BE2C (cell line): ENCODE results near the gene ARSI.

Source experiments
- DNase-seq: peaks from one replicate; pipeline ENCODE4 v3.0.0-alpha.2; 2020
- H3K27me3 ChIP-seq: fragments of 250-450 bp; sonication (Bioruptor Pico); 2 replicates; pipeline ENCODE4 v1.5.1; 2020; ENCODE audit warnings: mild to moderate bottlenecking
- H3K36me3 ChIP-seq: fragments of 250-450 bp; sonication (Bioruptor Pico); 2 replicates; pipeline ENCODE4 v1.5.1; 2020; ENCODE audit warnings: mild to moderate bottlenecking
- H3K4me1 ChIP-seq: fragments of 250-450 bp; sonication (Bioruptor Pico); 2 replicates; pipeline ENCODE4 v1.5.1; 2020
- H3K4me3 ChIP-seq: 2 replicates; pipeline ENCODE4 v1.5.1; 2011; ENCODE audit warnings: low read depth, low read length
- H3K9me3 ChIP-seq: fragments of 250-450 bp; sonication (Bioruptor Pico); 2 replicates; pipeline ENCODE4 v1.5.1; 2020
- TF ChIP-seq, protein P1 (sequence below): IDR thresholded peaks from 2 replicates; pipeline ENCODE4 v1.5.1; 2012; ENCODE audit warnings: mild to moderate bottlenecking, low read depth, low read length

ARSI gene

DNA sequence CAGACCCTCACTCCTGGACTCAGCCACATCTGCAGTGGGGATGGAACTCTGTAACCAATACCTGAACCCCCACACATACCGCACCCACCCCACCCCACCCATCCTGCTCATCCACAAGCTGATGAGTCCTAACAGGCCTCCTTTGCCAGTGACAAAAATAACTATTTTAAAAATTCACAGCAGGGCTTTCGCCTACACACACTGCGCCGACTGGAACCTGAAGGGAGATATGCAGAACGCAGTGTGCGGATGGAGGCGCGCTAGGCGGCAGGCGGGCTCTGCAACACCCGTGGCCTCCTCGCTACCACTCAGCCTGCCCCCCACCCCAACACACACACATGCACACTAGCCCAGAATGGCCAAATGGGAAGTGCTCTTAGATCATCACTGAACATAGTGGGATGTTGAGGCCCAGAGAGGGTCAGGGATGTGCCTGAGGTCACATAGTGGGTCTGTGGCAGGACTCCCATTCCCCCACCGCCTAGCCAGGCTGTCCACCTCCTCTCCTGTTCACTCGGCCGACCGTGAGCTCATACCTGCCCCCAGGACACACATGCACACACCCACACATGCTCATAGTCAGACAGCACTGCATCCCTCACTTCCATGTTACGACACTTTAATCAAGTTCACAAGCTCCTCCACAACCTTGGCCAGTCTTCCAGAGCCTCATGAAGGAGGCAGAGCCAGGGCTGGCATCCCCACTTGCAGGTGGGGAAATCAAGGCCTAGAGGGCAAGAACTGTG is 6.8 kb downstream of the ARSI start:
- TF ChIP-seq, protein P1, sequence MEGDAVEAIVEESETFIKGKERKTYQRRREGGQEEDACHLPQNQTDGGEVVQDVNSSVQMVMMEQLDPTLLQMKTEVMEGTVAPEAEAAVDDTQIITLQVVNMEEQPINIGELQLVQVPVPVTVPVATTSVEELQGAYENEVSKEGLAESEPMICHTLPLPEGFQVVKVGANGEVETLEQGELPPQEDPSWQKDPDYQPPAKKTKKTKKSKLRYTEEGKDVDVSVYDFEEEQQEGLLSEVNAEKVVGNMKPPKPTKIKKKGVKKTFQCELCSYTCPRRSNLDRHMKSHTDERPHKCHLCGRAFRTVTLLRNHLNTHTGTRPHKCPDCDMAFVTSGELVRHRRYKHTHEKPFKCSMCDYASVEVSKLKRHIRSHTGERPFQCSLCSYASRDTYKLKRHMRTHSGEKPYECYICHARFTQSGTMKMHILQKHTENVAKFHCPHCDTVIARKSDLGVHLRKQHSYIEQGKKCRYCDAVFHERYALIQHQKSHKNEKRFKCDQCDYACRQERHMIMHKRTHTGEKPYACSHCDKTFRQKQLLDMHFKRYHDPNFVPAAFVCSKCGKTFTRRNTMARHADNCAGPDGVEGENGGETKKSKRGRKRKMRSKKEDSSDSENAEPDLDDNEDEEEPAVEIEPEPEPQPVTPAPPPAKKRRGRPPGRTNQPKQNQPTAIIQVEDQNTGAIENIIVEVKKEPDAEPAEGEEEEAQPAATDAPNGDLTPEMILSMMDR, result no peak
- DNase-seq, result no peak
- Histone ChIP-seq H3K4me3 (no peak overlapping the region), H3K36me3 (no peaks in the 10 kb centered on the region), H3K9me3 (no peaks in the 10 kb centered on the region), H3K27me3 (no peaks in the 10 kb centered on the region), H3K4me1 (peaks cover 17% of the 10 kb centered on the region)

DNA sequence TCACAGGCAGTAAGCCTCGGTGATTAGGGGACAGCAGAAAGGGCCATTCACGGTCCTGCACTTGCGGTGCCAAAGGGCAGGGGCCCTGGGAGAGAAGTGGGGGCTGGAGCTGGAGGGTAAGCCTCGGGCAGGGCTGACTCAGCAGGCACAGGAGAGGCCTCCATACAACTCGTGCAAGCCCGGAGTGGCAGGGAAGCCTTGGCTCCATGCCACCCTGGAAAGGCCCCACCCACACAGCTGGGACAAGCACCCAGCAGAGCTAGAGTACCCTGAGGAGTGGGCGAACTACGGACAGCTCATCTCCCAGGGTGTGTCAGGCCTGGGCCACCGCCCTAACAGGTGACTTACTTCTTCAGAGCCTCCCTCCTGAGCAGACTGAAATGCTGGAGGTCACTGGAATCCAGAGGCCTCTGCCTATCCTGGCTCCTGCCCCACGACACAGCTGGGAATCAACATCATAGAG is 7.5 kb downstream of the ARSI start:
- Histone ChIP-seq H3K9me3 (no peaks in the 10 kb centered on the region), H3K36me3 (no peaks in the 10 kb centered on the region), H3K27me3 (no peaks in the 10 kb centered on the region), H3K4me3 (no peak overlapping the region), H3K4me1 (peaks cover 17% of the 10 kb centered on the region)
- peak; percentile 61 for DNase-seq
- TF ChIP-seq, protein P1, result no peak

DNA sequence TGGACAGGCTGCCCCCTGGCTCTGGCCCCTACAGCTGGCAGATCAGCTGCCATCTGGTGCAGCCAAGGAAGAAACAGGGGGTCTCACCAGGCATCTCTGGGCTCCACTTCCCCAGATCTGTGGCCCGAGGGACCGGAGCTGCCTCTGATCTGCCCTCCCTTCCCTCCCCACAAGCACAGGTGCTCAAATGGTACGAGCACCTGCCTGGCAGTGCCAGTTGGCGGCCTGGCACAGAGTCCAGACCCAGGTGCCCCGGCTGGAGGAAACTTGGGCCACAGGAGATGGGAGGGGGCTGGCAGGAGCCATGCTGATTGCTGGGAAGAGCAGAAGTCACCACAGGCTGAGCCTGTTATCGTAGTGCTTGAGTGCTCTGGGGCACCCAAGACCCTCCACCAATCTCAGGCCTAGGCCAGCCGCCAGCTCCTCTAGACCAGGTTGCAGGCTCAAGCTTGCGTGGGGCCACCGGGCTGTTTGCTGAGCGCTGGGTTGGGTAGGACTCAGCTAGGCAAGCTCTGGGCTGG is 8.1 kb downstream of the ARSI start:
- no peaks in the 10 kb centered on the region for H3K36me3 ChIP-seq
- TF ChIP-seq, protein P1, result no peak
- H3K9me3 ChIP-seq, result no peaks in the 10 kb centered on the region
- no peaks in the 10 kb centered on the region for H3K27me3 ChIP-seq
- peaks cover 17% of the 10 kb centered on the region for H3K4me1 ChIP-seq
- H3K4me3 ChIP-seq, result no peak overlapping the region
- no peak for DNase-seq

DNA sequence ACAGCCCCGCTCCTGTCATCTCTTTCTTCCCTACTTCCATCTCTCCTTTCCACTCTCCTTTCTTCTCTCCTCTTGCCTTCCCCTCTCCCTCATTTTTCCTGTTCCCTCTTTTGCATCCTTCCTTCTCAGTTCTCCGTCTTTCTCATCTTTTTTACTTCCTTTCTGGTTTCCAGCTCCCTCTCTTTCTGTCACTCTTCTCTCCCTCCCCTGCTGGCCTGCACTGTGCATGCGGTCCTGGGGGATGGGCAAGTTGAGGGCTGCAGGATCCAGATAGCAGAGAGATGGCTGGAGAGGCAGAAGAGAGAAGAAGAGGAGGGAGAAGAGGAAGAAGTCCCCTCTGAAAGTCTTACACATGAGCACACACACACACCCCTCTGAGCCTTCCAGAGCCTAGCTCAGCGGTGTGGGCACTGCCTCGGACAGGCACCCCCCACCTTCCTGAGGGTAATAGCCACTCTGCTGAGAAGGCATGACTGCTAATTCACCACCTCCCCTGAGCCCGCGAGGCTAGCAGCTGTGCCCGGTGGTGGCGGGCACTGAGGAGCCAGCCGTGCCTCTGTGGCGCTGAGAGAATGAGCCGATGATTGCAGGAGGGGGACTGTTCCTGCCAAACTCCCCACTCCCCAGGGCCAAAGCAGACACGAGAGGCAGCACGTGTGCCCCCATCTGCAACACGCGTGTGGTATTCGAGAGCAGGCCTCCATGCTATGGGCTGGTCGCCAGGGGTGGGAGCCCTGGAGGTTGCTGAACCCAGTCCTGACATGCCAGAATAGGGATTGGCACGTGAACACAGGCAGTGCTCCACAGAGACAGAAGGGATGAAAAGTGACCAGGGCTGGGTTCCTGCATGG is 9.4 kb downstream of the ARSI start:
- Histone ChIP-seq H3K9me3 (no peaks in the 10 kb centered on the region), H3K36me3 (no peaks in the 10 kb centered on the region), H3K4me1 (peaks cover 17% of the 10 kb centered on the region), H3K4me3 (no peak overlapping the region), H3K27me3 (no peaks in the 10 kb centered on the region)
- peak; percentile 49 for DNase-seq
- TF ChIP-seq, protein P1, result 0 out of 2 replicates have a peak, but pooled peaks have one; percentile 7

DNA sequence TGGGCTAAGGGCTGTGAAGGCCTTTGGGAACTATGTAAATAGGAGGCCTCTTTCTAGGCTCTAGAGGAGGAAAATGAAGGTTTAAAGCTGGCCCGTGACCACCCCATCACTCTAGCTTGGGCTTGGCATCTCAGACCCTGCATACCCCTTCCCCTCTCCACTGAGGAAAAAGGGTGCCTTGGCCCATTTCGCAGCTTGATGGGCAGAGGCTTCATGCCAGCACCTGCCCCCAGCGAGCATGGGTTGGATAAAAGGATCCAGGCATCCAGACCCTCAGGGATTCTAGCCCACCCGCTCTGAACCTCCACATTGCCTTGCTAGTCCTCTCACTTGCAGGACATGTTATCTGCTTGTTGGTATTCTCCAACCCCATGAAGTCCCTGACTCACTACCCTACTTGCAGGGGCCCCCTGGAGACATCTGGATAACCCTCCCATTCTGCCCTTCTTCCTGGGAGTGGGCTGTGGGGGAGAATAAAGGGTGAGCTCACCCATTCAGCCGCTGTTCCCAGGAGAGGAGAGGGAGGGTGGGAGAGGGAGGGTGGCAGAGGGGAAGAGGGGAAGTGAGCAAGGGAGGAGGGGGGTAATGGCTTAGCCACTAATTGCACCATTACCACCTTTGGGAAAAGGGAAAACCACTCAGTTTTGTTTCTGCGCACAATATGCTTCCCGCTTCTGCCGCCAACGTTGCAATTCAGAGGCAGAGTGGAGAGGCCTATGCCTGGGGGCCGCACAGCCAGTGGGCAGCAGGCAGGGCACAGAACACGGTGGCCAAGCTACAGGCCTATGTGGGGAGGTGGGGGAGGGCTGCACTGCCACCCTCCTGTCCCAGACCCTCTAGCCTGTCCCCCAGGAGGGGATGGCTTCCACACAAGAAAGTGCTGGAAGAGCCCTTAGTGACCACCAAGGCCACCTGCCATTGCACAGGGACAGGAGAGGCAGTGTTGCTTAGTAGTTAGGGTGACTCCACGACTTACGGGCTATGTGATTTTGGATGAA is 11.0 kb downstream of the ARSI start:
- Histone ChIP-seq H3K27me3 (no peaks in the 10 kb centered on the region), H3K36me3 (no peaks in the 10 kb centered on the region), H3K4me1 (peaks cover 23% of the 10 kb centered on the region), H3K4me3 (no peak overlapping the region), H3K9me3 (no peaks in the 10 kb centered on the region)
- TF ChIP-seq, protein P1, result no peak
- no peak for DNase-seq
